GM12864 (cell line): ENCODE measurements around the gene SLC39A3.

Experiments used
- DNase-seq: peaks from one replicate; pipeline ENCODE4 v3.0.0-alpha.2; 2011; ENCODE audit warnings: low read depth
- H3K4me3 ChIP-seq: 2 replicates; pipeline ENCODE4 v1.5.1; 2011; ENCODE audit warnings: mild to moderate bottlenecking, low read depth, low read length, control low read depth
- CTCF ChIP-seq: IDR thresholded peaks from 2 replicates; pipeline ENCODE4 v1.5.1; 2011; ENCODE audit warnings: low read depth, mild to moderate bottlenecking, moderate library complexity, low read length, control low read depth, inconsistent platforms; ENCODE audit errors: missing control alignments

Gene SLC39A3

GRCh38 chr19:2686360-2686759, 53.5 kb downstream of the SLC39A3 start:
- no peak overlapping the region for H3K4me3 ChIP-seq
- DNase-seq, result no peak
- no peak for TF ChIP-seq CTCF

- no peak overlapping the region for H3K4me3 ChIP-seq
- no peak for DNase-seq
These were observed 54.6 kb downstream of the SLC39A3 start for GRCh38 chr19:2685204-2685704.

GRCh38 chr19:2683430-2684003, 56.3 kb downstream of the SLC39A3 start:
- no peak for TF ChIP-seq CTCF
- no peak for DNase-seq
- H3K4me3 ChIP-seq, result no peak overlapping the region

More at GRCh38 chr19:2685204-2685704, 54.6 kb downstream of the SLC39A3 start:
- TF ChIP-seq CTCF, result no peak
